ENCODE results near the gene TCEAL8. TPM values are rescaled to one million over a fixed set of nuclear protein-coding genes. Genes with fewer than 3 reads are reported as not detected.
"Not testable (repeated sequence)": the region's sequence is repeated elsewhere in the genome, so short reads cannot be mapped to it uniquely, and the experiment has no call there.

The TCEAL8 gene
- total RNA-seq, 1 experiment from 2014 or later = not detected

- Mint-ChIP-seq H3K36me3 (ENCODE audit: insufficient read depth, unreplicated experiment) (no peaks in the 10 kb centered on the region), H3K27ac (ENCODE audit: unreplicated experiment) (no peak overlapping the region), H3K27me3 (ENCODE audit: unreplicated experiment) (peaks cover 28% of the 10 kb centered on the region), H3K4me3 (ENCODE audit: low read depth, unreplicated experiment) (no peak overlapping the region), H3K4me1 (ENCODE audit: low read depth, unreplicated experiment) (no peaks in the 10 kb centered on the region), H3K9me3 (ENCODE audit: low read depth, unreplicated experiment) (no peaks in the 10 kb centered on the region)
- intact Hi-C loops (cut with micrococcal nuclease; ENCODE audit: unreplicated experiment) = no loop called here
- CTCF ChIA-PET = no interaction called here
- BruUV-seq (replicated peaks) = no TSS peak
- no peak for DNase-seq
- TF ChIP-seq CTCF (IDR thresholded peaks at IDR 0.05; ENCODE audit: unreplicated experiment) = no peak
Observed at GRCh38 chrX:103249805-103250204, 5.2 kb downstream of the TCEAL8 start.

- no TSS peak for BruUV-seq (replicated peaks)
- Mint-ChIP-seq H3K4me1 (ENCODE audit: low read depth, unreplicated experiment) (no peaks in the 10 kb centered on the region), H3K36me3 (ENCODE audit: insufficient read depth, unreplicated experiment) (no peaks in the 10 kb centered on the region), H3K4me3 (ENCODE audit: low read depth, unreplicated experiment) (no peak overlapping the region), H3K27ac (ENCODE audit: unreplicated experiment) (no peak overlapping the region), H3K9me3 (ENCODE audit: low read depth, unreplicated experiment) (no peaks in the 10 kb centered on the region), H3K27me3 (ENCODE audit: unreplicated experiment) (peaks cover 21% of the 10 kb centered on the region)
- no peak for DNase-seq
- CTCF ChIA-PET = no interaction called here
- TF ChIP-seq CTCF (IDR thresholded peaks at IDR 0.05; ENCODE audit: unreplicated experiment) = no peak
- intact Hi-C loops (cut with micrococcal nuclease; ENCODE audit: unreplicated experiment) = loop anchor here (1.0 kb wide), 1 partner anchor 37 kb away; no protein-coding TSS in a partner anchor
Observed at GRCh38 chrX:103248553-103248952, 6.4 kb downstream of the TCEAL8 start.

- CTCF ChIA-PET = no interaction called here
- intact Hi-C loops (cut with micrococcal nuclease; ENCODE audit: unreplicated experiment) = no loop called here
- Mint-ChIP-seq H3K9me3 (ENCODE audit: low read depth, unreplicated experiment) (no peaks in the 10 kb centered on the region), H3K27ac (ENCODE audit: unreplicated experiment) (no peak overlapping the region), H3K4me1 (ENCODE audit: low read depth, unreplicated experiment) (no peaks in the 10 kb centered on the region), H3K36me3 (ENCODE audit: insufficient read depth, unreplicated experiment) (no peaks in the 10 kb centered on the region), H3K4me3 (ENCODE audit: low read depth, unreplicated experiment) (no peak overlapping the region), H3K27me3 (ENCODE audit: unreplicated experiment) (peaks cover 30% of the 10 kb centered on the region)
- no peak for DNase-seq
- no TSS peak for BruUV-seq (replicated peaks)
- TF ChIP-seq CTCF (IDR thresholded peaks at IDR 0.05; ENCODE audit: unreplicated experiment) = no peak
Observed at GRCh38 chrX:103240155-103240554, 14.8 kb downstream of the TCEAL8 start.

GRCh38 chrX:103236296-103236695 lies 18.7 kb downstream of the TCEAL8 start:
- Mint-ChIP-seq H3K27ac (ENCODE audit: unreplicated experiment) (no peak overlapping the region), H3K9me3 (ENCODE audit: low read depth, unreplicated experiment) (no peaks in the 10 kb centered on the region), H3K36me3 (ENCODE audit: insufficient read depth, unreplicated experiment) (no peaks in the 10 kb centered on the region), H3K4me1 (ENCODE audit: low read depth, unreplicated experiment) (no peaks in the 10 kb centered on the region), H3K4me3 (ENCODE audit: low read depth, unreplicated experiment) (no peak overlapping the region), H3K27me3 (ENCODE audit: unreplicated experiment) (peaks cover 25% of the 10 kb centered on the region)
- CTCF ChIA-PET = no interaction called here
- DNase-seq = no peak
- no peak for TF ChIP-seq CTCF (IDR thresholded peaks at IDR 0.05; ENCODE audit: unreplicated experiment)
- intact Hi-C loops (cut with micrococcal nuclease; ENCODE audit: unreplicated experiment) = no loop called here
- no TSS peak for BruUV-seq (replicated peaks)

GRCh38 chrX:103235608-103236007 lies 19.3 kb downstream of the TCEAL8 start:
- DNase-seq; H3K4me3 Mint-ChIP-seq (ENCODE audit: low read depth, unreplicated experiment); BruUV-seq (replicated peaks); H3K36me3 Mint-ChIP-seq (ENCODE audit: insufficient read depth, unreplicated experiment); intact Hi-C loops (cut with micrococcal nuclease; ENCODE audit: unreplicated experiment); H3K9me3 Mint-ChIP-seq (ENCODE audit: low read depth, unreplicated experiment); H3K27ac Mint-ChIP-seq (ENCODE audit: unreplicated experiment); CTCF ChIA-PET; H3K4me1 Mint-ChIP-seq (ENCODE audit: low read depth, unreplicated experiment): not testable (repeated sequence)
- H3K27me3 Mint-ChIP-seq (ENCODE audit: unreplicated experiment) = peaks cover 21% of the 10 kb centered on the region

Data from Calu3 (cell line).